AG04450 (cell line): ENCODE measurements around the gene SLC26A4. TPM values are rescaled to one million over a fixed set of nuclear protein-coding genes. Genes with fewer than 3 reads are reported as not detected.

Experiments
- CTCF ChIA-PET: fragments of 300-600, 350-600 bp; formaldehyde crosslinking; extraction: SDS; loops from one replicate; lab custom pipeline; 2022; ENCODE audit warnings: antibody characterized with exemption, inconsistent platforms; lab: Charles Lee
- POLR2A ChIA-PET: fragments of 350-600 bp; formaldehyde crosslinking; extraction: SDS; loops from one replicate; lab custom pipeline; 2021; ENCODE audit warnings: antibody characterized with exemption, inconsistent platforms; lab: Yijun Ruan, JAX
- DNase-seq: peaks from one replicate; pipeline ENCODE4 v3.0.0-alpha.2; 2011; ENCODE audit warnings: low read depth, low spot score
- H3K27ac ChIP-seq: one replicate; pipeline ENCODE4 v1.5.1; 2012; ENCODE audit warnings: low read depth, low read length, control low read depth
- H3K27me3 ChIP-seq: one replicate; pipeline ENCODE4 v1.6.0; 2012; ENCODE audit warnings: low read length; ENCODE audit not compliant: control insufficient read depth, insufficient read depth
- H3K4me3 ChIP-seq: 2 replicates; pipeline ENCODE4 v1.5.1; 2011; ENCODE audit warnings: mild to moderate bottlenecking, low read depth, low read length, control low read depth
- H3K9me3 ChIP-seq: 2 replicates; pipeline ENCODE4 v1.5.1; 2012; ENCODE audit warnings: low read length; ENCODE audit not compliant: control insufficient read depth, insufficient read depth
- CTCF ChIP-seq: IDR thresholded peaks from 2 replicates; pipeline ENCODE4 v1.5.1; 2011; ENCODE audit warnings: low read depth, low read length, control low read depth, inconsistent platforms
- polyA plus RNA-seq: library from polyadenylated mRNA; depleted of rRNA; stranded (reverse); fragments of >200 nt; gene quantifications from 2 replicates; pipeline ENCODE4 v1.2.3, GENCODE V29; 2011; rRNA removed
- small RNA-seq: library from RNA; depleted of rRNA; stranded (forward); fragments of <200 nt; gene quantifications from one replicate; pipeline ENCODE3, GENCODE V24; 2012; ENCODE audit warnings: low read depth; ENCODE audit not compliant: insufficient read length

The SLC26A4 gene
- polyA plus RNA-seq, 1 experiment = 0.12 TPM

- no peak for DNase-seq
- Histone ChIP-seq H3K4me3 (no peak overlapping the region), H3K9me3 (no peaks in the 10 kb centered on the region), H3K27me3 (peaks cover 8% of the 10 kb centered on the region), H3K27ac (no peak overlapping the region)
- TF ChIP-seq CTCF = no peak
- POLR2A ChIA-PET = no interaction called here
- CTCF ChIA-PET = no interaction called here
Observed at GRCh38 chr7:107767391-107767790, 106.8 kb downstream of the SLC26A4 start.

Small RNA genes within 50 kb of the gene (small RNA-seq; reads per million reads assigned to genes)
- not detected for gene BANF1P5

Other genes with a start within 250 kb of the SLC26A4 start
- not detected in 2 replicates for gene GPR22, start 190.8 kb upstream of the SLC26A4 start, polyA plus RNA-seq
- gene COG5, start 96.9 kb upstream of the SLC26A4 start, polyA plus RNA-seq = 35.5 and 55.2 TPM in 2 replicates
- gene DUS4L, start 96.9 kb upstream of the SLC26A4 start, polyA plus RNA-seq = 4.8 and 6.0 TPM in 2 replicates
- 37.4 and 56.9 TPM in 2 replicates for gene BCAP29, start 80.6 kb upstream of the SLC26A4 start, polyA plus RNA-seq
- gene CBLL1, start 83.3 kb downstream of the SLC26A4 start, polyA plus RNA-seq = 17.0 and 18.0 TPM in 2 replicates
- not detected in 2 replicates for gene SLC26A3, start 142.4 kb downstream of the SLC26A4 start, polyA plus RNA-seq
- gene DLD, start 230.4 kb downstream of the SLC26A4 start, polyA plus RNA-seq = 134 and 169 TPM in 2 replicates